H1 (cell line): ENCODE results near the gene EIF2S2. TPM values are rescaled to one million over a fixed set of nuclear protein-coding genes. Genes with fewer than 3 reads are reported as not detected.

Experiments used
- CTCF ChIA-PET: fragments of 300-600 bp; sonication (Branson Sonifier 250); formaldehyde crosslinking; loops from one replicate; lab custom pipeline; 2021; ENCODE audit not compliant: partially characterized antibody; lab: Charles Lee
- POLR2A ChIA-PET: fragments of 300-600 bp; sonication (Branson Sonifier 250); formaldehyde crosslinking; loops from one replicate; lab custom pipeline; 2021; ENCODE audit warnings: inconsistent platforms; ENCODE audit not compliant: partially characterized antibody; lab: Charles Lee
- DNase-seq, 2 experiments: peaks; one replicate each; pipeline versions ENCODE4 v3.0.0 to v3.0.0-alpha.2; 2010 to 2022; ENCODE audit warnings: low spot score in 2 of 2, low read depth in 1 of 2, mixed read lengths in 1 of 2
- FAIRE-seq: peaks from 2 replicates; lab custom pipeline; 2011; peaks lifted over from hg19 to GRCh38; lab: Jason Lieb, UNC
- H2AFZ ChIP-seq: 2 replicates; pipeline ENCODE4 v1.8.1; 2012; ENCODE audit warnings: low read length, inconsistent platforms
- H2AK5ac ChIP-seq: 2 replicates; pipeline ENCODE4 v1.6.1; 2013; ENCODE audit warnings: low read depth, low read length
- H2BK120ac ChIP-seq: replicated peaks from 2 replicates; pipeline ENCODE3; 2013; ENCODE audit warnings: low read depth, low read length, inconsistent platforms
- H2BK12ac ChIP-seq: 2 replicates; pipeline ENCODE4 v1.6.1; 2013; ENCODE audit warnings: low read depth, low read length
- H2BK15ac ChIP-seq: 2 replicates; pipeline ENCODE4 v1.6.1; 2013; ENCODE audit warnings: low read length
- H2BK20ac ChIP-seq: 2 replicates; pipeline ENCODE4 v1.6.1; 2013; ENCODE audit warnings: low read length
- H2BK5ac ChIP-seq: 2 replicates; pipeline ENCODE4 v1.6.1; 2013; ENCODE audit warnings: low read depth, low read length
- H3K14ac ChIP-seq: 2 replicates; pipeline ENCODE4 v1.6.1; 2013; ENCODE audit warnings: inconsistent platforms; ENCODE audit not compliant: insufficient read length
- H3K18ac ChIP-seq: 2 replicates; pipeline ENCODE4 v1.6.1; 2013; ENCODE audit warnings: low read length; ENCODE audit errors: extremely low read depth
- H3K23ac ChIP-seq: 2 replicates; pipeline ENCODE4 v1.6.1; 2013; ENCODE audit warnings: inconsistent platforms; ENCODE audit not compliant: insufficient read length
- H3K23me2 ChIP-seq: 2 replicates; pipeline ENCODE4 v1.6.1; 2013; ENCODE audit warnings: low read depth, low read length
- H3K27ac ChIP-seq: 2 replicates; pipeline ENCODE4 v1.6.1; 2011; ENCODE audit warnings: low read depth, low read length, inconsistent platforms
- H3K27me3 ChIP-seq, 4 experiments: replicated peaks in 1 of 4; 1 replicate in 1 of 4; 2 replicates in 3 of 4; pipeline versions ENCODE4 v1.6.1 to v1.8.1; 2011 to 2013; ENCODE audit warnings: low read length in 3 of 4, mild to moderate bottlenecking in 3 of 4, inconsistent platforms in 2 of 4, mixed read lengths in 2 of 4, moderate library complexity in 1 of 4; ENCODE audit not compliant: control insufficient read depth in 3 of 4, insufficient read depth in 3 of 4; ENCODE audit errors: extremely low read depth in 1 of 4
- H3K36me3 ChIP-seq, 4 experiments: 2 replicates each; pipeline versions ENCODE4 v1.6.1 to v1.8.1; 2011 to 2013; ENCODE audit warnings: mild to moderate bottlenecking in 4 of 4, low read length in 3 of 4, moderate library complexity in 2 of 4, control low read depth in 1 of 4, inconsistent platforms in 1 of 4; ENCODE audit not compliant: insufficient read depth in 4 of 4, control insufficient read depth in 2 of 4
- H3K4ac ChIP-seq: replicated peaks from 2 replicates; pipeline ENCODE3; 2013; ENCODE audit warnings: low read length, low read depth, mixed read lengths, inconsistent platforms; ENCODE audit not compliant: insufficient read length
- H3K4me1 ChIP-seq, 4 experiments: replicated peaks in 1 of 4; 1 replicate in 1 of 4; 2 replicates in 3 of 4; pipeline versions ENCODE4 v1.6.1 to v1.8.1; 2011 to 2013; ENCODE audit warnings: low read length in 3 of 4, inconsistent platforms in 2 of 4, mixed read lengths in 1 of 4; ENCODE audit not compliant: insufficient read depth in 4 of 4, control insufficient read depth in 3 of 4
- H3K4me2 ChIP-seq, 2 experiments: 2 replicates each; pipeline versions ENCODE4 v1.6.1 to v1.8.1; 2011 to 2013; ENCODE audit warnings: low read depth in 2 of 2, low read length in 2 of 2, control low read depth in 1 of 2, inconsistent platforms in 1 of 2, mild to moderate bottlenecking in 1 of 2; ENCODE audit not compliant: insufficient read depth in 1 of 2
- H3K4me3 ChIP-seq, 4 experiments: fragments of 200-600, 300-600 bp in 1 of 4; sonication (generic), shearing (Covaris generic), sonication (Bioruptor Twin) in 1 of 4; 2 replicates each; pipeline versions ENCODE4 v1.5.1 to v1.8.1; 2011 to 2016; ENCODE audit warnings: low read length in 4 of 4, low read depth in 3 of 4, control low read depth in 2 of 4, inconsistent platforms in 2 of 4, mild to moderate bottlenecking in 2 of 4, mixed read lengths in 1 of 4, moderate library complexity in 1 of 4; ENCODE audit not compliant: insufficient read depth in 2 of 4; ENCODE audit errors: extremely low read depth in 1 of 4
- H3K56ac ChIP-seq: replicated peaks from 2 replicates; pipeline ENCODE3; 2013; ENCODE audit warnings: low read depth, mild to moderate bottlenecking, mixed read lengths, low read length, inconsistent platforms; ENCODE audit not compliant: insufficient read length
- H3K79me1 ChIP-seq: 2 replicates; pipeline ENCODE4 v1.6.1; 2013; ENCODE audit warnings: low read depth, low read length, control low read depth
- H3K79me2 ChIP-seq, 2 experiments: 2 replicates each; pipeline versions ENCODE4 v1.6.1 to v1.8.1; 2012 to 2013; ENCODE audit warnings: low read length in 2 of 2, mild to moderate bottlenecking in 2 of 2, inconsistent platforms in 1 of 2; ENCODE audit not compliant: insufficient read depth in 2 of 2, control insufficient read depth in 1 of 2
- H3K9ac ChIP-seq, 4 experiments: replicated peaks in 1 of 4; 1 replicate in 1 of 4; 2 replicates in 3 of 4; pipeline versions ENCODE4 v1.6.1 to v1.8.1; 2011 to 2013; ENCODE audit warnings: low read depth in 3 of 4, low read length in 3 of 4, control low read depth in 2 of 4, mild to moderate bottlenecking in 2 of 4, moderate library complexity in 2 of 4, inconsistent platforms in 1 of 4; ENCODE audit errors: extremely low read depth in 1 of 4
- H3K9me3 ChIP-seq, 2 experiments: 2 replicates each; pipeline versions ENCODE4 v1.6.1 to v1.8.1; 2012 to 2013; ENCODE audit warnings: mild to moderate bottlenecking in 2 of 2, moderate library complexity in 2 of 2, control low read depth in 1 of 2, inconsistent platforms in 1 of 2, low read depth in 1 of 2, low read length in 1 of 2, mixed read lengths in 1 of 2; ENCODE audit not compliant: insufficient read depth in 2 of 2
- H4K20me1 ChIP-seq, 2 experiments: replicated peaks in 1 of 2; 2 replicates each; pipeline versions ENCODE3 to v1.8.1; 2011 to 2013; ENCODE audit warnings: inconsistent platforms in 2 of 2, low read length in 2 of 2, mild to moderate bottlenecking in 1 of 2; ENCODE audit not compliant: insufficient read depth in 2 of 2, control insufficient read depth in 1 of 2
- H4K5ac ChIP-seq: 2 replicates; pipeline ENCODE4 v1.6.1; 2013; ENCODE audit warnings: low read length, low read depth, mixed read lengths, inconsistent platforms; ENCODE audit not compliant: insufficient read length
- H4K8ac ChIP-seq: 2 replicates; pipeline ENCODE4 v1.8.0; 2013; ENCODE audit warnings: mild to moderate bottlenecking, moderate library complexity, low read length, inconsistent platforms; ENCODE audit not compliant: insufficient read depth; ENCODE audit errors: extremely low read depth
- H4K91ac ChIP-seq: replicated peaks from 2 replicates; pipeline ENCODE3; 2013; ENCODE audit warnings: low read length, mixed read lengths, inconsistent platforms; ENCODE audit not compliant: insufficient read length
- ASH2L ChIP-seq: fragments of 200-600, 300-600 bp; sonication (generic); IDR thresholded peaks from one replicate; pipeline ENCODE4 v1.7.1; 2017; ENCODE audit warnings: low read length
- CHD2 ChIP-seq: IDR thresholded peaks from 2 replicates; pipeline ENCODE4 v1.6.1; 2012; ENCODE audit warnings: low read length, improper control_type of control experiment
- CREB1 ChIP-seq: IDR thresholded peaks from 2 replicates; pipeline ENCODE4 v1.6.1; 2012; ENCODE audit warnings: inconsistent platforms
- POLR2AphosphoS5 ChIP-seq: IDR thresholded peaks from 2 replicates; pipeline ENCODE4 v1.6.1; 2011; ENCODE audit warnings: low read depth, low read length
- RXRA ChIP-seq: IDR thresholded peaks from 2 replicates; pipeline ENCODE4 v1.6.1; 2011; ENCODE audit warnings: low read depth, mild to moderate bottlenecking, low read length, moderate library complexity; ENCODE audit not compliant: insufficient read depth
- SIN3A ChIP-seq, 2 experiments: IDR thresholded peaks in 1 of 2; conservative IDR thresholded peaks in 1 of 2; 2 replicates each; pipeline ENCODE4 v1.6.1; 2011 to 2012; ENCODE audit warnings: low read length in 2 of 2, improper control_type of control experiment in 1 of 2, low read depth in 1 of 2, mild to moderate bottlenecking in 1 of 2
- SP4 ChIP-seq: IDR thresholded peaks from 2 replicates; pipeline ENCODE4 v1.6.1; 2012; ENCODE audit warnings: low read length, inconsistent platforms
- SRF ChIP-seq: IDR thresholded peaks from 2 replicates; pipeline ENCODE4 v1.6.1; 2011; ENCODE audit warnings: mild to moderate bottlenecking, low read depth, low read length, moderate library complexity
- TAF7 ChIP-seq: optimal IDR thresholded peaks from 2 replicates; pipeline ENCODE3; 2011; ENCODE audit warnings: low read depth, mild to moderate bottlenecking, inconsistent platforms, low read length, moderate library complexity, borderline replicate concordance
- TBP ChIP-seq: IDR thresholded peaks from 2 replicates; pipeline ENCODE4 v1.6.1; 2011; ENCODE audit warnings: low read depth, low read length, improper control_type of control experiment
- YY1 ChIP-seq: IDR thresholded peaks from 2 replicates; pipeline ENCODE4 v1.6.1; 2011; ENCODE audit warnings: low read depth, mild to moderate bottlenecking, low read length
- WGBS, 2 experiments: shearing (Covaris generic) in 1 of 2; methylation state at CpG; one replicate each; pipeline versions ENCODE4 v1.1.6 to v1.1.7; 2013 to 2015; ENCODE audit warnings: low lambda C conversion rate in 2 of 2, mixed read lengths in 2 of 2, inconsistent platforms in 1 of 2, low coverage in 1 of 2, missing lambda C conversion rate in 1 of 2; ENCODE audit not compliant: insufficient replicate concordance in 2 of 2, insufficient coverage in 1 of 2, insufficient read length in 1 of 2; ENCODE audit errors: extremely low coverage in 1 of 2, missing lambda C conversion rate in 1 of 2; 5-methylcytosine and 5-hydroxymethylcytosine counted together
- polyA plus RNA-seq, 7 experiments: library from polyadenylated mRNA; depleted of rRNA in 3 of 7; stranded (reverse) in 5 of 7; unstranded in 2 of 7; fragments of >200 nt in 5 of 7; fragments of 200-250 nt in 2 of 7; gene quantifications; 1 replicate in 5 of 7; 2 replicates in 1 of 7; 4 replicates in 1 of 7; pipeline versions ENCODE4 v1.2.1 to v1.2.3, GENCODE V29; 2011 to 2013; ENCODE audit warnings: missing spikeins in 2 of 7, mixed read lengths in 2 of 7
- total RNA-seq: library from RNA; stranded (reverse); fragmentation: NEBNext Ultra II Directional; extraction: Animal tissue kit (Norgen Biotek cat#: 25700); gene quantifications from 2 replicates; pipeline ENCODE4 v1.2.1, GENCODE V29; 2021
- TF ChIP-seq, protein P1 (sequence below): IDR thresholded peaks from 2 replicates; pipeline ENCODE4 v1.6.1; 2012; ENCODE audit warnings: low read length, inconsistent platforms

Gene EIF2S2
- total and polyA plus RNA-seq, 2 of the 8 experiments (the other 6 are each of a cell fraction or from before 2014, with no cell fraction given): 59.5 to 142 TPM

DNA sequence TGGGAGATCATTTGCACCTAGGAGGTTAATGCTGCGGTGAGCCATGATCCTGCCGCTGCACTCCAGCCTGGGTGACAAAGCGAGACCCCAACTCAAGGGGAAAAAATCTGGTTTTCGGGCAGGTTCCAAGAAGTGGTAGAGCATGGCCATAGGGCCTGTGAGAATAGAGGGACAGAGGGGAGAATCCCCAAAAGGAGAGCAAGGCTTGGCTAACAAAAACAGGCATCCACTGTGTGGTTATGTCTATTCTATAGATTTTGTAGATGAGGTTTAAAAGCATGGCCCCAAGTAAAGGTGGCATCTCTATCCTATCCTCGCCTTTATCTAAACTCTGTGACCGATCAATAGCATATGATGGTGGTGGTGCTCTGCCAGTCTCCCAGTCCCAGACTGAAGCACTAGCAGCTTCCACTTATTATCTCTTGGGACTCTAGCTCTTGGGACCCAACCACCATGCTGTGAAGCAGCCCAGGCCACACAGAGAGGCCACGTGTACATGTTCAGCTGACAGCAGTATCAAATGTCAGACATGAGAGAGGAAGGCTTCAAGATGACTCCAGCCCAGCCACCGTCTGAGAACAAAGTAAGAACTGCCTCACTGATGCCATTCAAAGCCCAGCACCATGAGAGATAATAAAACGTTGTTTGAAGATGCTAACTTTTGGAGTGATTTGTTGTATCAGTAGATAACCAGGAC, 27.7 kb downstream of the EIF2S2 start:
- Histone ChIP-seq H4K8ac (no peak overlapping the region), H3K4me2 (no peak overlapping the region), H3K9me3 (no peaks in the 10 kb centered on the region), H2BK5ac (no peak overlapping the region), H4K91ac (no peak overlapping the region), H3K9ac (no peak overlapping the region), H3K36me3 (peaks cover 4 to 37% (median 19%) of the 10 kb centered on the region in 4 experiments; a peak in 7 of 8 replicates), H3K18ac (no peak overlapping the region), H4K5ac (no peak overlapping the region), H3K23ac (no peak overlapping the region), H3K79me2 (no peaks in the 10 kb centered on the region; a peak in 1 of 4 replicates), H4K20me1 (peaks cover 12 to 15% of the 10 kb centered on the region in 2 experiments), H3K14ac (no peak overlapping the region), H3K4me1 (no peaks in the 10 kb centered on the region), H2AFZ (no peak overlapping the region), H3K79me1 (no peaks in the 10 kb centered on the region), H3K27me3 (no peaks in the 10 kb centered on the region), H2BK15ac (no peak overlapping the region), H2BK20ac (no peak overlapping the region), H2BK120ac (no peak overlapping the region), H3K4me3 (no peak overlapping the region), H2BK12ac (no peak overlapping the region), H3K23me2 (no peaks in the 10 kb centered on the region), H3K4ac (no peak overlapping the region), H3K56ac (no peak overlapping the region), H2AK5ac (no peak overlapping the region), H3K27ac (no peak overlapping the region)
- POLR2A ChIA-PET: interaction anchor here (1.2 to 14.0 kb wide), 5 partner anchors 9 to 135 kb away, joined by 3 to 236 read pairs (median 5); partner anchors contain the start of gene EIF2S2
- WGBS, 2 experiments: 90% methylated on average over 9 of the region's 9 CpGs; no CpG with 5 or more reads in 1 of the 2 experiments
- FAIRE-seq: no peak
- no peak for DNase-seq
- CTCF ChIA-PET: interaction anchor here (0.7 to 3.3 kb wide), 4 partner anchors 8 to 31 kb away, joined by 3 to 21 read pairs (median 3); no protein-coding TSS in a partner anchor
- TF ChIP-seq SP4: no peak
- no peak for TF ChIP-seq CREB1
- TF ChIP-seq, protein P1, sequence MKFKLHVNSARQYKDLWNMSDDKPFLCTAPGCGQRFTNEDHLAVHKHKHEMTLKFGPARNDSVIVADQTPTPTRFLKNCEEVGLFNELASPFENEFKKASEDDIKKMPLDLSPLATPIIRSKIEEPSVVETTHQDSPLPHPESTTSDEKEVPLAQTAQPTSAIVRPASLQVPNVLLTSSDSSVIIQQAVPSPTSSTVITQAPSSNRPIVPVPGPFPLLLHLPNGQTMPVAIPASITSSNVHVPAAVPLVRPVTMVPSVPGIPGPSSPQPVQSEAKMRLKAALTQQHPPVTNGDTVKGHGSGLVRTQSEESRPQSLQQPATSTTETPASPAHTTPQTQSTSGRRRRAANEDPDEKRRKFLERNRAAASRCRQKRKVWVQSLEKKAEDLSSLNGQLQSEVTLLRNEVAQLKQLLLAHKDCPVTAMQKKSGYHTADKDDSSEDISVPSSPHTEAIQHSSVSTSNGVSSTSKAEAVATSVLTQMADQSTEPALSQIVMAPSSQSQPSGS: no peak
- no peak for TF ChIP-seq YY1
- no peak for TF ChIP-seq TAF7
- TF ChIP-seq SIN3A (conservative IDR thresholded peaks at IDR 0.05 in 1 of 2, IDR thresholded peaks at IDR 0.05 in 1 of 2; ENCODE audit: low read depth in 1 of 2, low read length in 2 of 2): no peak
- no peak for TF ChIP-seq CHD2
- TF ChIP-seq SRF: no peak
- TF ChIP-seq POLR2AphosphoS5: no peak
- no peak for TF ChIP-seq ASH2L
- no peak for TF ChIP-seq TBP
- no peak for TF ChIP-seq RXRA
